HepG2 (cell line): ENCODE measurements around the gene GPR61.

Experiments used
- AFF4 ChIP-seq: sonication (generic); formaldehyde crosslinking; IDR thresholded peaks from 2 replicates; pipeline ENCODE4 v1.4.0; 2020; ENCODE audit warnings: missing genetic modification reagents
- E2F1 ChIP-seq: sonication (generic); formaldehyde crosslinking; IDR thresholded peaks from 2 replicates; pipeline ENCODE4 v1.5.0; 2020; ENCODE audit warnings: missing genetic modification reagents
- ETV6 ChIP-seq: sonication (generic); formaldehyde crosslinking; conservative IDR thresholded peaks from 2 replicates; pipeline ENCODE4 v1.4.0; 2020; ENCODE audit warnings: missing genetic modification reagents
- SRF ChIP-seq: IDR thresholded peaks from 2 replicates; pipeline ENCODE4 v1.6.1; 2011; ENCODE audit warnings: mild to moderate bottlenecking, low read depth, low read length, moderate library complexity
- ZGPAT ChIP-seq: IDR thresholded peaks from 2 replicates; pipeline ENCODE4 v1.6.1; 2016; ENCODE audit warnings: mild to moderate bottlenecking
- ZNF232 ChIP-seq: sonication (generic); formaldehyde crosslinking; IDR thresholded peaks from 2 replicates; pipeline ENCODE4 v1.4.0; 2020; ENCODE audit warnings: missing genetic modification reagents, borderline replicate concordance
- ZNF33B ChIP-seq: sonication (generic); formaldehyde crosslinking; IDR thresholded peaks from 2 replicates; pipeline ENCODE4 v1.5.1; 2020; ENCODE audit warnings: mild to moderate bottlenecking, missing genetic modification reagents
- ZNF839 ChIP-seq: sonication (generic); formaldehyde crosslinking; IDR thresholded peaks from 2 replicates; pipeline ENCODE4 v1.4.0; 2020; ENCODE audit warnings: missing genetic modification reagents, mild to moderate bottlenecking, borderline replicate concordance

- no peak for TF ChIP-seq ETV6
- no peak for TF ChIP-seq E2F1 (CRISPR knock-in tag)
- no peak for TF ChIP-seq ZNF33B
- no peak for TF ChIP-seq ZNF232 (CRISPR knock-in tag)
- TF ChIP-seq ZNF839 (CRISPR knock-in tag) = no peak
- TF ChIP-seq SRF = no peak
- TF ChIP-seq AFF4 (CRISPR knock-in tag) = no peak
- TF ChIP-seq ZGPAT = no peak
These were observed 25.6 kb downstream of the GPR61 start for GRCh38 chr1:109565241-109565640.
